ENCODE measurements around the gene RTN4RL2.

Gene RTN4RL2

GRCh38 chr11:57467508-57468157, 7.3 kb downstream of the RTN4RL2 start:
- no peak overlapping the region for H3K4me3 ChIP-seq (ENCODE audit: low read depth, low read length)
- no peak for TF ChIP-seq CTCF (IDR thresholded peaks at IDR 0.05; ENCODE audit: low read depth, low read length)
- in situ Hi-C loops (cut with HindIII; ENCODE audit: low sequenced_read_pairs): no loop called here
- DNase-seq (ENCODE audit: low read depth, low spot score): no peak

- no peak for DNase-seq (ENCODE audit: low read depth, low spot score)
- no peak for TF ChIP-seq CTCF (IDR thresholded peaks at IDR 0.05; ENCODE audit: low read depth, low read length)
- no peak overlapping the region for H3K4me3 ChIP-seq (ENCODE audit: low read depth, low read length)
- in situ Hi-C loops (cut with HindIII; ENCODE audit: low sequenced_read_pairs): no loop called here
Measured at GRCh38 chr11:57468276-57468675, 7.9 kb downstream of the RTN4RL2 start.

- TF ChIP-seq CTCF (IDR thresholded peaks at IDR 0.05; ENCODE audit: low read depth, low read length): no peak
- no peak overlapping the region for H3K4me3 ChIP-seq (ENCODE audit: low read depth, low read length)
- in situ Hi-C loops (cut with HindIII; ENCODE audit: low sequenced_read_pairs): no loop called here
- DNase-seq (ENCODE audit: low read depth, low spot score): no peak
Measured at GRCh38 chr11:57469268-57469667, 8.9 kb downstream of the RTN4RL2 start.

- no peak for TF ChIP-seq CTCF (IDR thresholded peaks at IDR 0.05; ENCODE audit: low read depth, low read length)
- H3K4me3 ChIP-seq (ENCODE audit: low read depth, low read length): no peak overlapping the region
- no peak for DNase-seq (ENCODE audit: low read depth, low spot score)
- in situ Hi-C loops (cut with HindIII; ENCODE audit: low sequenced_read_pairs): no loop called here
Measured at GRCh38 chr11:57471496-57471895, 11.2 kb downstream of the RTN4RL2 start.

GRCh38 chr11:57473285-57473841, 13.0 kb downstream of the RTN4RL2 start:
- H3K4me3 ChIP-seq (ENCODE audit: low read depth, low read length): no peak overlapping the region
- no peak for DNase-seq (ENCODE audit: low read depth, low spot score)
- in situ Hi-C loops (cut with HindIII; ENCODE audit: low sequenced_read_pairs): no loop called here
- TF ChIP-seq CTCF (IDR thresholded peaks at IDR 0.05; ENCODE audit: low read depth, low read length): no peak

- in situ Hi-C loops (cut with HindIII; ENCODE audit: low sequenced_read_pairs): no loop called here
- TF ChIP-seq CTCF (IDR thresholded peaks at IDR 0.05; ENCODE audit: low read depth, low read length): no peak
- no peak overlapping the region for H3K4me3 ChIP-seq (ENCODE audit: low read depth, low read length)
- no peak for DNase-seq (ENCODE audit: low read depth, low spot score)
Measured at GRCh38 chr11:57474017-57474802, 13.9 kb downstream of the RTN4RL2 start.
